GM23248 (cell line): Measurements from ENCODE around the gene SERPIND1.

Experiments used
- EZH2 ChIP-seq: fragments of 200-600 bp; sonication (generic); IDR thresholded peaks from 2 replicates; pipeline ENCODE4 v1.6.1; 2018; ENCODE audit warnings: antibody characterized with exemption, mild to moderate bottlenecking; ENCODE audit not compliant: insufficient read depth, poor library complexity, severe bottlenecking
- EZH2phosphoT487 ChIP-seq: fragments of 200-600 bp; sonication (generic); IDR thresholded peaks from 2 replicates; pipeline ENCODE4 v1.6.1; 2018; ENCODE audit warnings: antibody characterized with exemption, moderate library complexity, mild to moderate bottlenecking, low read depth; ENCODE audit not compliant: insufficient read depth

DNA sequence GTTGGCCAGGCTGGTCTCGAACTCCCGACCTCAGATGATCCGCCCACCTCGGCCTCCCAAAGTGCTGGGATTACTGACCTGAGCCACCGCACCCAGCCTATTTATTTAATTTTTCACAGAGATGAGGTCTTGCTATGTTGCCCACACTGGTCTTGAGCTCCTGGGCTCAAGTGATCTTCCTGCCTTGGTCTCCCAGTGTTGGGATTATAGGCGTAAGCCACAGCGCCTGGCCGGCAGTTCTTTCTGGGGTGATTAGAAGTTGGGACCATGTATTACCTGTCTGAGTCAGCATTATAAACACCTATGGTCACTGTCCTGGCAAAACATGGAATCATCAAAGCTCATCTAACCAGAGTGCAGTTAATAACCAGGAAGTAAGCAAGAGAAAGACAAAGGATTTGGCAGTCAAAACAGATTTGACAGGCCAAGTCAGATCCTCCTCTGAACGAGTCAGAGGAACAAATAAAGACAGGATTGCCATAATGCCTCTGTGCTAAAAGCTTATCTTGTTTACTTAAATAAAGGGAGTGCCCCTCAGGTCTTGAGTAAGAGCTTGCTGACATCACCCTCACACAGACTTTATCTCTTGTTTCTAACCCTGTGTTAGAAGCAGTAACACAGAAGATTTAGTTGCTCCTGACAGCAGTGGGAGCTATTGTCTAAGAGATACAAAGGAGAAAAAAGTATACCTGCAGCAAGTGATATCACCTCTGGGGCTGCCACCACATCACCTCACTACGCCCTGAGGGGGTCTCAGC lies 3.7 kb downstream of the SERPIND1 start:
- no peak for TF ChIP-seq EZH2phosphoT487
- TF ChIP-seq EZH2, result no peak
